ENCODE results near the gene PEX1. TPM values are rescaled to one million over a fixed set of nuclear protein-coding genes. Genes with fewer than 3 reads are reported as not detected.

PEX1 gene
- total and polyA plus RNA-seq, 9 of the 15 experiments (the other 6 are each of a cell fraction or from before 2014, with no cell fraction given): 9.4 to 32.2 (median 19.9) TPM

DNA sequence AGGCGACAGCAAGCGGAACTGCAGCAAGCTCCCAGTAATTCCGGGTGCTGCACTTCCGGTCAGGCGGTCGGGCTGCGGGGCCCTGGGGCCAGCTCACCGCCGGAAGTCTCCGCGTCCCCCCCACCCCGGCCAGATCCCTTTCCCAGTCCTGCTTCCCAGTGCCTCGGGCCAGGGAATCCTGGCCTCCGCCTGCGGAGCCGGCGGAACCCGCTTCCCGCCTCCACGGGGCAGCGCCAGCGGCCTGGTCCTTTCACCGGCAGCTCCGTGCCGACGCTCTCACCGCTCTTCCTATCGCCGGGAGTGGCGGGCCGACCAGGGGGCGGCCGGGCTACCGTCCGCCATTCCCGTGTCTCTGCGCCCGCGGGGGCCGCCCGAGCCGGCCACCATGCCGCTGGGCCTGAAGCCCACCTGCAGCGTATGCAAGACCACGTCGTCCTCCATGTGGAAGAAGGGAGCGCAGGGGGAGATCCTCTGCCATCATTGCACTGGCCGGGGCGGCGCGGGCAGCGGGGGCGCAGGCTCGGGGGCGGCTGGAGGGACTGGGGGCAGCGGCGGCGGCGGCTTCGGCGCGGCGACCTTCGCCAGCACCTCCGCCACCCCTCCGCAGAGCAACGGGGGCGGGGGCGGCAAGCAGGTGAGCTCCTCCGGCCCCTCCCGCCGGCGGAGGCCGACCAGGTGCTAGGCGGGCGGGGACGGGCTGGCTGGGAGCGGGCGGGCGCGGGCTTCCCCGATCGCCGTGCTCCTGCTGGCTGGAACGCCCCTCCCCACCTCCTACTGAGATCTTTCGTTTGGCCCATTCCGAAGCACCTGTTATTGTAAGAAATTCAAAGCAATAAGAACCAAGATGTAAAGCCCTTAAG lies 80.7 kb downstream of the PEX1 start, which contains the start of gene GATAD1 (continued):
- TF ChIP-seq ETV5 (CRISPR knock-in tag; IDR thresholded peaks at IDR 0.05; ENCODE audit: low read depth) (peak; percentile 92), TCF7L2 (IDR thresholded peaks at IDR 0.05; ENCODE audit: low read depth, low read length) (no peak), MXI1 (IDR thresholded peaks at IDR 0.05; ENCODE audit: low read depth, low read length) (no peak), KLF13 (tag; IDR thresholded peaks at IDR 0.05; ENCODE audit: borderline replicate concordance, low read depth) (no peak), ZNF224 (CRISPR knock-in tag; IDR thresholded peaks at IDR 0.05) (no peak), OTX1 (CRISPR knock-in tag; IDR thresholded peaks at IDR 0.05) (peak; percentile 60), HNRNPL (IDR thresholded peaks at IDR 0.05; ENCODE audit: low read depth, low read length) (no peak), TAF9B (IDR thresholded peaks at IDR 0.05; ENCODE audit: partially characterized antibody) (peak; percentile 90), TAF1 (IDR thresholded peaks at IDR 0.05; ENCODE audit: control insufficient read depth, extremely low read depth, insufficient read depth, low read length, severe bottlenecking) (peak; percentile 82), TBP (optimal IDR thresholded peaks at IDR 0.05; ENCODE audit: low read depth, low read length) (peak; percentile 69), RBM34 (IDR thresholded peaks at IDR 0.05; ENCODE audit: borderline replicate concordance, insufficient read depth, low read length) (peak; percentile 61; the same call in 1 of the 2 replicates), PURB (CRISPR knock-in tag; IDR thresholded peaks at IDR 0.05; ENCODE audit: low read depth) (no peak), ATF7 (IDR thresholded peaks at IDR 0.05) (peak; percentile 73), NR4A1 (CRISPR knock-in tag; IDR thresholded peaks at IDR 0.05) (no peak), NR4A1 (tag; IDR thresholded peaks at IDR 0.05) (no peak), RNF2 (IDR thresholded peaks at IDR 0.05) (no peak)
- TF ChIP-seq, protein P1, sequence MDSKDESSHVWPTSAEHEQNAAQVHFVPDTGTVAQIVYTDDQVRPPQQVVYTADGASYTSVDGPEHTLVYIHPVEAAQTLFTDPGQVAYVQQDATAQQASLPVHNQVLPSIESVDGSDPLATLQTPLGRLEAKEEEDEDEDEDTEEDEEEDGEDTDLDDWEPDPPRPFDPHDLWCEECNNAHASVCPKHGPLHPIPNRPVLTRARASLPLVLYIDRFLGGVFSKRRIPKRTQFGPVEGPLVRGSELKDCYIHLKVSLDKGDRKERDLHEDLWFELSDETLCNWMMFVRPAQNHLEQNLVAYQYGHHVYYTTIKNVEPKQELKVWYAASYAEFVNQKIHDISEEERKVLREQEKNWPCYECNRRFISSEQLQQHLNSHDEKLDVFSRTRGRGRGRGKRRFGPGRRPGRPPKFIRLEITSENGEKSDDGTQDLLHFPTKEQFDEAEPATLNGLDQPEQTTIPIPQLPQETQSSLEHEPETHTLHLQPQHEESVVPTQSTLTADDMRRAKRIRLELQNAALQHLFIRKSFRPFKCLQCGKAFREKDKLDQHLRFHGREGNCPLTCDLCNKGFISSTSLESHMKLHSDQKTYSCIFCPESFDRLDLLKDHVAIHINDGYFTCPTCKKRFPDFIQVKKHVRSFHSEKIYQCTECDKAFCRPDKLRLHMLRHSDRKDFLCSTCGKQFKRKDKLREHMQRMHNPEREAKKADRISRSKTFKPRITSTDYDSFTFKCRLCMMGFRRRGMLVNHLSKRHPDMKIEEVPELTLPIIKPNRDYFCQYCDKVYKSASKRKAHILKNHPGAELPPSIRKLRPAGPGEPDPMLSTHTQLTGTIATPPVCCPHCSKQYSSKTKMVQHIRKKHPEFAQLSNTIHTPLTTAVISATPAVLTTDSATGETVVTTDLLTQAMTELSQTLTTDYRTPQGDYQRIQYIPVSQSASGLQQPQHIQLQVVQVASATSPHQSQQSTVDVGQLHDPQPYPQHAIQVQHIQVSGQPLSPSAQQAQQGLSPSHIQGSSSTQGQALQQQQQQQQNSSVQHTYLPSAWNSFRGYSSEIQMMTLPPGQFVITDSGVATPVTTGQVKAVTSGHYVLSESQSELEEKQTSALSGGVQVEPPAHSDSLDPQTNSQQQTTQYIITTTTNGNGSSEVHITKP (IDR thresholded peaks at IDR 0.05; ENCODE audit: partially characterized antibody): peak; percentile 13
- TF ChIP-seq, protein P2, sequence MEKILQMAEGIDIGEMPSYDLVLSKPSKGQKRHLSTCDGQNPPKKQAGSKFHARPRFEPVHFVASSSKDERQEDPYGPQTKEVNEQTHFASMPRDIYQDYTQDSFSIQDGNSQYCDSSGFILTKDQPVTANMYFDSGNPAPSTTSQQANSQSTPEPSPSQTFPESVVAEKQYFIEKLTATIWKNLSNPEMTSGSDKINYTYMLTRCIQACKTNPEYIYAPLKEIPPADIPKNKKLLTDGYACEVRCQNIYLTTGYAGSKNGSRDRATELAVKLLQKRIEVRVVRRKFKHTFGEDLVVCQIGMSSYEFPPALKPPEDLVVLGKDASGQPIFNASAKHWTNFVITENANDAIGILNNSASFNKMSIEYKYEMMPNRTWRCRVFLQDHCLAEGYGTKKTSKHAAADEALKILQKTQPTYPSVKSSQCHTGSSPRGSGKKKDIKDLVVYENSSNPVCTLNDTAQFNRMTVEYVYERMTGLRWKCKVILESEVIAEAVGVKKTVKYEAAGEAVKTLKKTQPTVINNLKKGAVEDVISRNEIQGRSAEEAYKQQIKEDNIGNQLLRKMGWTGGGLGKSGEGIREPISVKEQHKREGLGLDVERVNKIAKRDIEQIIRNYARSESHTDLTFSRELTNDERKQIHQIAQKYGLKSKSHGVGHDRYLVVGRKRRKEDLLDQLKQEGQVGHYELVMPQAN (IDR thresholded peaks at IDR 0.05; ENCODE audit: borderline replicate concordance): peak; percentile 74
- TF ChIP-seq, protein P3, sequence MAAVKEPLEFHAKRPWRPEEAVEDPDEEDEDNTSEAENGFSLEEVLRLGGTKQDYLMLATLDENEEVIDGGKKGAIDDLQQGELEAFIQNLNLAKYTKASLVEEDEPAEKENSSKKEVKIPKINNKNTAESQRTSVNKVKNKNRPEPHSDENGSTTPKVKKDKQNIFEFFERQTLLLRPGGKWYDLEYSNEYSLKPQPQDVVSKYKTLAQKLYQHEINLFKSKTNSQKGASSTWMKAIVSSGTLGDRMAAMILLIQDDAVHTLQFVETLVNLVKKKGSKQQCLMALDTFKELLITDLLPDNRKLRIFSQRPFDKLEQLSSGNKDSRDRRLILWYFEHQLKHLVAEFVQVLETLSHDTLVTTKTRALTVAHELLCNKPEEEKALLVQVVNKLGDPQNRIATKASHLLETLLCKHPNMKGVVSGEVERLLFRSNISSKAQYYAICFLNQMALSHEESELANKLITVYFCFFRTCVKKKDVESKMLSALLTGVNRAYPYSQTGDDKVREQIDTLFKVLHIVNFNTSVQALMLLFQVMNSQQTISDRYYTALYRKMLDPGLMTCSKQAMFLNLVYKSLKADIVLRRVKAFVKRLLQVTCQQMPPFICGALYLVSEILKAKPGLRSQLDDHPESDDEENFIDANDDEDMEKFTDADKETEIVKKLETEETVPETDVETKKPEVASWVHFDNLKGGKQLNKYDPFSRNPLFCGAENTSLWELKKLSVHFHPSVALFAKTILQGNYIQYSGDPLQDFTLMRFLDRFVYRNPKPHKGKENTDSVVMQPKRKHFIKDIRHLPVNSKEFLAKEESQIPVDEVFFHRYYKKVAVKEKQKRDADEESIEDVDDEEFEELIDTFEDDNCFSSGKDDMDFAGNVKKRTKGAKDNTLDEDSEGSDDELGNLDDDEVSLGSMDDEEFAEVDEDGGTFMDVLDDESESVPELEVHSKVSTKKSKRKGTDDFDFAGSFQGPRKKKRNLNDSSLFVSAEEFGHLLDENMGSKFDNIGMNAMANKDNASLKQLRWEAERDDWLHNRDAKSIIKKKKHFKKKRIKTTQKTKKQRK (IDR thresholded peaks at IDR 0.05; ENCODE audit: borderline replicate concordance, low read depth, low read length): no peak

All from K562 (cell line).